ENCODE measurements around the gene RBMS3. TPM values are rescaled to one million over a fixed set of nuclear protein-coding genes. Genes with fewer than 3 reads are reported as not detected.

RBMS3 gene
- total and polyA plus RNA-seq, 2 experiments from 2014 or later, result 3.2 to 7.4 TPM

DNA sequence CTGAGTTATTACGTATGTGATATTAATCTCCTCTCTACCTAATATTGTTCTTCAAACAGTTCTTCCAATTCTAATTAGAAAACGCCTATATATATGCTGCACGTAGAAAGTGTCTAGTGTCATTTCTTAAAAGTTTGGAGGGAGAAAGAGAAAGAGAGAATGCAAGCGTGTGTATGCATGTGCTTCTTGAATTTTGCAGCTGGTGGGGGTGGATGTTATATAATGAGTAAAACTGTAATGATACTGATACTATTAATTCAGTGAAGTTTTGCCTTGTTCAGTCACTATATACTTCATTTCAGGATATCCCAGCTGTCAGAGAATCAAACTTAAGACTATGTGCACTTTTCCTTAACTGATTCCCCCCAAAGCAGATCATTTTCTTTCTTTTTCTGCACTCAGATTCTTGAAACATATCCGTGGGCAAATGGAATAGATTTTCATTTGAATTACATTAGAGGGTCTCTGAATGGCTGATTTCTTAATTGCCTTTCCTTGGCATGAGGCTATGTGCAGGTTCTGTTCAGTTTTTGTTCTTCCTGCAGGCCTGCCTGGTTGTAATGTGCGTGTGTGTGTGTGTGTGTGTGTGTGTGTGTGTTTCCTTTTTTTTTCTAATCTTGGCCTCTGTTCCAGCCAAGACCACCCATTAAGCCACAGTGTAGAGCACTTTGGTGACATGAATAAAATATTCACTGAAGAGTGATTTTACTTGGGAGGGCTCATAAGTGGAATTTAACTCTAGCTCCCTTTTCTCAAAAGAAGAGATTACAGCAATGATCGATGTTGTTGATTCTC is 617.5 kb downstream of the RBMS3 start (continued):
- TF ChIP-seq, protein P1, sequence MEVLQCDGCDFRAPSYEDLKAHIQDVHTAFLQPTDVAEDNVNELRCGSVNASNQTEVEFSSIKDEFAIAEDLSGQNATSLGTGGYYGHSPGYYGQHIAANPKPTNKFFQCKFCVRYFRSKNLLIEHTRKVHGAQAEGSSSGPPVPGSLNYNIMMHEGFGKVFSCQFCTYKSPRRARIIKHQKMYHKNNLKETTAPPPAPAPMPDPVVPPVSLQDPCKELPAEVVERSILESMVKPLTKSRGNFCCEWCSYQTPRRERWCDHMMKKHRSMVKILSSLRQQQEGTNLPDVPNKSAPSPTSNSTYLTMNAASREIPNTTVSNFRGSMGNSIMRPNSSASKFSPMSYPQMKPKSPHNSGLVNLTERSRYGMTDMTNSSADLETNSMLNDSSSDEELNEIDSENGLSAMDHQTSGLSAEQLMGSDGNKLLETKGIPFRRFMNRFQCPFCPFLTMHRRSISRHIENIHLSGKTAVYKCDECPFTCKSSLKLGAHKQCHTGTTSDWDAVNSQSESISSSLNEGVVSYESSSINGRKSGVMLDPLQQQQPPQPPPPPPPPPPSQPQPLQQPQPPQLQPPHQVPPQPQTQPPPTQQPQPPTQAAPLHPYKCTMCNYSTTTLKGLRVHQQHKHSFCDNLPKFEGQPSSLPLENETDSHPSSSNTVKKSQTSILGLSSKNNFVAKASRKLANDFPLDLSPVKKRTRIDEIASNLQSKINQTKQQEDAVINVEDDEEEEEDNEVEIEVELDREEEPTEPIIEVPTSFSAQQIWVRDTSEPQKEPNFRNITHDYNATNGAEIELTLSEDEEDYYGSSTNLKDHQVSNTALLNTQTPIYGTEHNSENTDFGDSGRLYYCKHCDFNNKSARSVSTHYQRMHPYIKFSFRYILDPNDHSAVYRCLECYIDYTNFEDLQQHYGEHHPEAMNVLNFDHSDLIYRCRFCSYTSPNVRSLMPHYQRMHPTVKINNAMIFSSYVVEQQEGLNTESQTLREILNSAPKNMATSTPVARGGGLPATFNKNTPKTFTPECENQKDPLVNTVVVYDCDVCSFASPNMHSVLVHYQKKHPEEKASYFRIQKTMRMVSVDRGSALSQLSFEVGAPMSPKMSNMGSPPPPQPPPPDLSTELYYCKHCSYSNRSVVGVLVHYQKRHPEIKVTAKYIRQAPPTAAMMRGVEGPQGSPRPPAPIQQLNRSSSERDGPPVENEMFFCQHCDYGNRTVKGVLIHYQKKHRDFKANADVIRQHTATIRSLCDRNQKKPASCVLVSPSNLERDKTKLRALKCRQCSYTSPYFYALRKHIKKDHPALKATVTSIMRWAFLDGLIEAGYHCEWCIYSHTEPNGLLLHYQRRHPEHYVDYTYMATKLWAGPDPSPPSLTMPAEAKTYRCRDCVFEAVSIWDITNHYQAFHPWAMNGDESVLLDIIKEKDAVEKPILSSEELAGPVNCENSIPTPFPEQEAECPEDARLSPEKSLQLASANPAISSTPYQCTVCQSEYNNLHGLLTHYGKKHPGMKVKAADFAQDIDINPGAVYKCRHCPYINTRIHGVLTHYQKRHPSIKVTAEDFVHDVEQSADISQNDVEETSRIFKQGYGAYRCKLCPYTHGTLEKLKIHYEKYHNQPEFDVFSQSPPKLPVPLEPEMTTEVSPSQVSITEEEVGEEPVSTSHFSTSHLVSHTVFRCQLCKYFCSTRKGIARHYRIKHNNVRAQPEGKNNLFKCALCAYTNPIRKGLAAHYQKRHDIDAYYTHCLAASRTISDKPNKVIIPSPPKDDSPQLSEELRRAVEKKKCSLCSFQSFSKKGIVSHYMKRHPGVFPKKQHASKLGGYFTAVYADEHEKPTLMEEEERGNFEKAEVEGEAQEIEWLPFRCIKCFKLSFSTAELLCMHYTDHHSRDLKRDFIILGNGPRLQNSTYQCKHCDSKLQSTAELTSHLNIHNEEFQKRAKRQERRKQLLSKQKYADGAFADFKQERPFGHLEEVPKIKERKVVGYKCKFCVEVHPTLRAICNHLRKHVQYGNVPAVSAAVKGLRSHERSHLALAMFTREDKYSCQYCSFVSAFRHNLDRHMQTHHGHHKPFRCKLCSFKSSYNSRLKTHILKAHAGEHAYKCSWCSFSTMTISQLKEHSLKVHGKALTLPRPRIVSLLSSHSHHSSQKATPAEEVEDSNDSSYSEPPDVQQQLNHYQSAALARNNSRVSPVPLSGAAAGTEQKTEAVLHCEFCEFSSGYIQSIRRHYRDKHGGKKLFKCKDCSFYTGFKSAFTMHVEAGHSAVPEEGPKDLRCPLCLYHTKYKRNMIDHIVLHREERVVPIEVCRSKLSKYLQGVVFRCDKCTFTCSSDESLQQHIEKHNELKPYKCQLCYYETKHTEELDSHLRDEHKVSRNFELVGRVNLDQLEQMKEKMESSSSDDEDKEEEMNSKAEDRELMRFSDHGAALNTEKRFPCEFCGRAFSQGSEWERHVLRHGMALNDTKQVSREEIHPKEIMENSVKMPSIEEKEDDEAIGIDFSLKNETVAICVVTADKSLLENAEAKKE (CRISPR knock-in tag; IDR thresholded peaks at IDR 0.05), result no peak
- no peak for TF ChIP-seq ZNF114 (CRISPR knock-in tag; IDR thresholded peaks at IDR 0.05)

DNA sequence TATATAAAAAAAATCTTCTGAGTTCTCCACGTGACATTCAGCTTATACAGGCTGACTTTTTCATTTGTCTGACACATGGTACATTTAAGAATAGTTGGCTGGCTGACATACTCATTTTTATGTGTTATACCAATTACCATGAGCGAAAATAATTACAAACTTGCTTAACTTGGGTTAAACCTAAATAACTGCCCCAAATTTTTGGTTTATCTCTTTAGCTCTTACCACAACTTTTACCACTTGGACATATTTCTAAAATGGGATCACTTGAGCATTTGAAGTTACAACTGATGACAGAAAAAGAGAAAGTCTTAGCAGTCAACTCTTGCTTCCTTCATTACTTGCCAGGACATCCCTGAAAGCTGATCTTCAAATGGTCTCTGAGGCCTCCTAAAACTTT is 618.1 kb downstream of the RBMS3 start:
- H3K4me1 ChIP-seq (ENCODE audit: insufficient read depth), result no peaks in the 10 kb centered on the region
- no peak overlapping the region for H3K4me3 Mint-ChIP-seq
- no peak overlapping the region for H3K4me2 ChIP-seq
- H3K9me2 ChIP-seq (ENCODE audit: insufficient read depth), result no peaks in the 10 kb centered on the region; the same call in 1 of the 2 replicates
- no peaks in the 10 kb centered on the region for H3K36me3 Mint-ChIP-seq (ENCODE audit: low read depth)
- no peaks in the 10 kb centered on the region for H4K20me1 ChIP-seq (replicated peaks; ENCODE audit: insufficient read depth)
- H3K9me3 Mint-ChIP-seq, result no peaks in the 10 kb centered on the region
- no peaks in the 10 kb centered on the region for H3K27me3 ChIP-seq (ENCODE audit: insufficient read depth)
- peaks cover 5% of the 10 kb centered on the region; the same call in 2 of the 3 replicates for H3K4me1 Mint-ChIP-seq
- ATAC-seq (no peak), DNase-seq (ENCODE audit: low spot score) (no peak)
- H3K27ac Mint-ChIP-seq, result no peak overlapping the region
- no peaks in the 10 kb centered on the region for H3K79me2 ChIP-seq (replicated peaks; ENCODE audit: insufficient read depth)
- H3K27ac ChIP-seq (ENCODE audit: low read depth), result no peak overlapping the region
- no peaks in the 10 kb centered on the region for H3K27me3 Mint-ChIP-seq (ENCODE audit: insufficient read depth, low read depth, poor library complexity)
- no peaks in the 10 kb centered on the region for H3F3A ChIP-seq (replicated peaks; ENCODE audit: low read depth)
- H3K4me3 ChIP-seq, result no peak overlapping the region
- no peaks in the 10 kb centered on the region for H3K36me3 ChIP-seq (ENCODE audit: insufficient read depth)
- no peak overlapping the region for H2AFZ ChIP-seq
- TF ChIP-seq, protein P2, sequence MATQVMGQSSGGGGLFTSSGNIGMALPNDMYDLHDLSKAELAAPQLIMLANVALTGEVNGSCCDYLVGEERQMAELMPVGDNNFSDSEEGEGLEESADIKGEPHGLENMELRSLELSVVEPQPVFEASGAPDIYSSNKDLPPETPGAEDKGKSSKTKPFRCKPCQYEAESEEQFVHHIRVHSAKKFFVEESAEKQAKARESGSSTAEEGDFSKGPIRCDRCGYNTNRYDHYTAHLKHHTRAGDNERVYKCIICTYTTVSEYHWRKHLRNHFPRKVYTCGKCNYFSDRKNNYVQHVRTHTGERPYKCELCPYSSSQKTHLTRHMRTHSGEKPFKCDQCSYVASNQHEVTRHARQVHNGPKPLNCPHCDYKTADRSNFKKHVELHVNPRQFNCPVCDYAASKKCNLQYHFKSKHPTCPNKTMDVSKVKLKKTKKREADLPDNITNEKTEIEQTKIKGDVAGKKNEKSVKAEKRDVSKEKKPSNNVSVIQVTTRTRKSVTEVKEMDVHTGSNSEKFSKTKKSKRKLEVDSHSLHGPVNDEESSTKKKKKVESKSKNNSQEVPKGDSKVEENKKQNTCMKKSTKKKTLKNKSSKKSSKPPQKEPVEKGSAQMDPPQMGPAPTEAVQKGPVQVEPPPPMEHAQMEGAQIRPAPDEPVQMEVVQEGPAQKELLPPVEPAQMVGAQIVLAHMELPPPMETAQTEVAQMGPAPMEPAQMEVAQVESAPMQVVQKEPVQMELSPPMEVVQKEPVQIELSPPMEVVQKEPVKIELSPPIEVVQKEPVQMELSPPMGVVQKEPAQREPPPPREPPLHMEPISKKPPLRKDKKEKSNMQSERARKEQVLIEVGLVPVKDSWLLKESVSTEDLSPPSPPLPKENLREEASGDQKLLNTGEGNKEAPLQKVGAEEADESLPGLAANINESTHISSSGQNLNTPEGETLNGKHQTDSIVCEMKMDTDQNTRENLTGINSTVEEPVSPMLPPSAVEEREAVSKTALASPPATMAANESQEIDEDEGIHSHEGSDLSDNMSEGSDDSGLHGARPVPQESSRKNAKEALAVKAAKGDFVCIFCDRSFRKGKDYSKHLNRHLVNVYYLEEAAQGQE (IDR thresholded peaks at IDR 0.05; ENCODE audit: unreplicated experiment), result no peak
- TF ChIP-seq, protein P1 (CRISPR knock-in tag; IDR thresholded peaks at IDR 0.05), result no peak
- TF ChIP-seq POLR2AphosphoS5 (IDR thresholded peaks at IDR 0.05; ENCODE audit: low read depth), result no peak
